HG03439 (cell line): Measurements from ENCODE around the gene CAPNS1.
"Not testable (repeated sequence)": the region's sequence is repeated elsewhere in the genome, so short reads cannot be mapped to it uniquely, and the experiment has no call there.

Source experiments
- ATAC-seq: cut with Tn5 transposase; IDR thresholded peaks from one replicate; pipeline ENCODE4 v1.9.1; 2021; ENCODE audit warnings: mild to moderate bottlenecking, moderate library complexity; ENCODE audit not compliant: unreplicated experiment

The CAPNS1 gene

DNA sequence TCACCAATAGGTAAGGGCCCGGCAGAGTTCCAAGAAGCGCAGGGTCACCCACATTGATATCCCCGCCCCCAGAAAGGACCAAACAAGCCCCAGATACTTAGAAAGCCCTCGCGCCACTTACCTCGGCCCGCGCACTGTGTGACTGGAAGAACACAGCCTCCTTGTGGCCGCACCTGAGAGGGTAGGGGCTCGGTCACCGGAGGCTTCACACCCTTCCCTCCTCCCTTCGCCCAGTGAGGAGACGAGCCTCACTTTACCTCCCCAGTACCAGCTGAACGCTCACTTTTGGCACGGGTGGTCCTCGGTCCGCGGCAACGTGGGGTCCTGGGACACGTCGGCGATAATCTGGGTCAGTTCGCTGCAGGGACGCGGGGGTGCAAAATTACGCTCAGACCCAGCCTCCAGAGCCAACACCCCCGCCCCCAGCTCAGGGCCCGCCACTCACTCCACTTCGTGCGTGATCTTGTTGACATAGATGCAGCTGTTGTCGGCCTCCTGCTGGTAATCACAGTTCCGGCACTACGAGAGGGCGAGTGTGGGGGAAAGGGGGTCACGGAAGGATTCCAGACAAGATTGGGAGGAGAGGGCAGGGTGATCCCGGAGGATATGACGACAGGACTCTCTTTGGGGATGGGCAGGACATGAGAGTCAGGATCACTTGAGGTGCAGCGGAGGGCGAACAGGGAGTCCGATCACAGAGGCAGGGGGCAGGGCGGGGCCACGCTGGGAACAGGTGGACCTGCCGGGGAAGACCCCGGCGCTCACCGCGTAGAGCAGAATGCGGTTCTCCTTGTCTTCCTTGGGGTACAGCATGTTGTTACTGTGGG is 25.8 kb upstream of the CAPNS1 start:
- peak; percentile 1 for ATAC-seq

DNA sequence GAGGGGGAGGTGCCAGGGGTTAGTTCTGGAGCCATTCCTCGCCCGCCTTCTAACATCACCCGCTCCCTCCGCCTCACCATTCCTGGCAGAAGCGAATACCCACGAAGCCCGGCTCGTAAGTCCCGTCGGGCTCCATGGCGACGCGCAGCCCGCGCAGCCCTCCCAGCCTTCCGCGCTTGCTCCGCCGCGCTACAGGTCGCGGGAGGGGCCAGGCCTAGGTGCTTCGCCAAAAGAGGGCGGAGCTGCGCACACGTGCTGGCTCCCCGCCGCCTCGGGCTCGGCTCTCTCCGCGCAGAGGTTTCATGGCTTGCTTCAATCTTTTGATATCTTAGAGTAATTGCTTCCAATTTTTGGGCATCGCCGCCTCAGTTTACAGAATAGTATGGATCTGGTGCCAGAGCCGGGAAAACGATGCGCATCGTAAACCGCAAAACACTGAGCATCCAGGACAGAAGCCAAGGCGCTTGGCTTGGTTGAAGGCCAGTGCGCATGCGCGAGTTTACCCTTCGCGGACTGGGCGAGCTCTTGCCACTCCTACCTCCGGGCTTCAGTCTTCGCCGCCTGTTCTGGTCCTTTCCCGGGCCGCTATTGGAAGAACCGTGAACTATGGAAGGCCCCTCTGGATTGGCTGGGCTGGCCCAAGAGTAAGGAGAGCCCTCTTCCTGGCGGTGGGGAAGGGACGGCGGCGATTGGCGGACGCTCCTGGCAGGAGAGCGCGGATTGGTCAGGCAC is 25.0 kb upstream of the CAPNS1 start, which contains the start of gene POLR2I:
POLR2I (minus strand) TSS at position 155 of the 732 bp plus-strand sequence; CDS start at position 136, 19 bp downstream.
- ATAC-seq: peak; percentile 78

DNA sequence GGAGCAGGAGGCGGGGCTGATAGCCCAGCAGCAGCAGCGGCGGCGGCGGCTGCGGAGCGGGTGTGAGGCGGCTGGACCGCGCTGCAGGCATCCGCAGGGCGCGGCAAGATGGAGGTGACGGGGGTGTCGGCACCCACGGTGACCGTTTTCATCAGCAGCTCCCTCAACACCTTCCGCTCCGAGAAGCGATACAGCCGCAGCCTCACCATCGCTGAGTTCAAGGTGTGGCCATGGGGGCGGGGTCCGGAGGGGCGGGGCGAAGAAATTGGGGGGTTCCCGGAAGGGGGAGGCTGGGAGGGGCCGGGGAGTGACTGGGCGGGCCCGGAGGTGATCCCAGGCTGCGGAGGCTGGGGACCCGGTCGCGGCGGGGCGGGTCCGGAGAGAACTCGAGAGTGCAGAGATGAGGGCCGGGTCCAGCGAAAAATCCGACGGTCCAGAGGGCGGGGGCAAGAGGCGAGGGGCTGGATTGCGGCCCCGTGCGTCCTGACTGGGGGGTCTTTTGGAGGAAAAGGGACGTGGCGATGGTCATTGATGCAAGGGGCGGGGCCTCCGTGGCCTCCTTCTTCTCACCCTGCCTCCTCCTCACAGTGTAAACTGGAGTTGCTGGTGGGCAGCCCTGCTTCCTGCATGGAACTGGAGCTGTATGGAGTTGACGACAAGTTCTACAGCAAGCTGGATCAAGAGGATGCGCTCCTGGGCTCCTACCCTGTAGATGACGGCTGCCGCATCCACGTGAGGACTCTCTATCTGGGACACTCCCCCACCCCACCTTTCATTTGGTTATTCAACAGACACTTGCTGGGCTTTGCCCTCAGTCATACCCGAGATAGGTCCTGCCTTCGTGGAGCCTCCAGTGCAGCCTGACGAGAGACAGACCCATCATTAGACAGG is 24.2 kb upstream of the CAPNS1 start, which contains the start of gene TBCB:
TBCB (plus strand) TSS at position 16 of the 891 bp plus-strand sequence; CDS start at position 109, 93 bp downstream.
- ATAC-seq: peak; percentile 37

DNA sequence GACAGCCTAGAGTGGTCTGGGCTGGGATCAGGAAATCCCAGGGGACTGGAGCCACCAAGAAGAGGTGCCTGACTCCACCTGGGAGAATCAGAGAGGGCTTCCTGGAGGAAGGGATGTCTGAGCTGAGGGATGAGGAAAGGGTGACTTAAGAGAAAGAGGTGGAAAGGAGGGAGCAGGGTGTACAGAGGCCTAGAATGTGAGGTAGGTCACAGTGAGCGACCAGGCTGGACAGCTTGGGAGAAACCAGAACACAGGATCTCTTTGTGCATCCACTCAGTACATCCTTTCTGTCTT is 23.6 kb upstream of the CAPNS1 start:
- no peak for ATAC-seq

DNA sequence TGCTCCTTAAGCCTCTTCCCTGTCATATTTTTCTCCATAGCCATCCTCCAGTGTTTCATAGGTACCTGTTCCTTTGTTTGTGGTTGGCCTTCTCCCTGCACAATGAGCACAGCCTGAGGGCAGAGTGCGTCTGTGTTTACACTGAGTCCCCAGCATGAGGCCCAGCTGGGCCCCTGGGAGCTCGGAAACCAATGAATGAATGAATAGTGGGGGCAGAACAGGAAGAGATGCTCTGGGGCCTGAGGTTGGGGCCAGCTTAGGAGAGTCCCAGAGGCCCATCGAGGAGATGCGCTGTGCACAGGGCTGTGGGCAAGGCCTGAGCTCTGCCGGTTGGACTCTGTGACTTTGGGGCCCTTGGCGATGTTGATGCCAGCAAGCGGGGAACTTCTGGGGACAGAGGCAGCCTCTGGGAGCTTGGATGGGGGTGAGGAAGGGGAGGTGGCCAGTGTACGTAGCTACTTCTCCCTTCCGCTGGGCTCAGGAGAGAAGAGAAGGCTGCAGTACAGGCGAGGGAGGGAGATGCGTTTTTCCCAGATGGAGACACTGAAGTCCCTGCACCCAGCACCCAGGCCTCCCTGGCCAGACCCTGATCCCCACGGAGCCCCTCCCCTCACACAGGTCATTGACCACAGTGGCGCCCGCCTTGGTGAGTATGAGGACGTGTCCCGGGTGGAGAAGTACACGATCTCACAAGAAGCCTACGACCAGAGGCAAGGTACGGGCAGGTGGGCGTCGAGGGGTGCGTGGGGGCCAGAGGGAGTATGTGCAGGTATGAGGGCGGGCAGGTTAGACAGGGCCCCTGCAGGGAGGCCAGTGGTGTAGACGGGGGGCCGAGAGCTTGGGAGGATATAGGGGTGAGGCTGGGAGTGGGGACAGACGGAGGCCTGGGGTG is 19.5 kb upstream of the CAPNS1 start:
- no peak for ATAC-seq

DNA sequence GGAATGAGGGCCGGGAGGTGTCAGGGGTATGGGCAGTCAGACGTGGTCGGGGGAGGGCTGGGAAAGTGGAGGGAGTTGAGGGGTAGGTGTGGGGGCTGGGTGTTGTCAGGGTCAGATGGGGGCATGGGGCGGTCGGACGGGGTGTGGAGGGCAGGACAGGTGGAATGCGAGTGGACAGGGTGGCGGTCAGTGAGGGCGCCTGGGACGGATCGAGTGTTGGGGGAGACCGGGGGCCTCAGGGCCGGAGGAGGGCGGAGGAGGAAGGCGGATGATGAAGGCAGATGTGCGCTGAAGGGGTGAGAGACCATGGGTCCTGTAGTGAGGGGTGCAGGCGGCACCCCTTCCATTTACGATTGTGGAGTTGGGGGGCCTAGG is 18.9 kb upstream of the CAPNS1 start:
- ATAC-seq: no peak

DNA sequence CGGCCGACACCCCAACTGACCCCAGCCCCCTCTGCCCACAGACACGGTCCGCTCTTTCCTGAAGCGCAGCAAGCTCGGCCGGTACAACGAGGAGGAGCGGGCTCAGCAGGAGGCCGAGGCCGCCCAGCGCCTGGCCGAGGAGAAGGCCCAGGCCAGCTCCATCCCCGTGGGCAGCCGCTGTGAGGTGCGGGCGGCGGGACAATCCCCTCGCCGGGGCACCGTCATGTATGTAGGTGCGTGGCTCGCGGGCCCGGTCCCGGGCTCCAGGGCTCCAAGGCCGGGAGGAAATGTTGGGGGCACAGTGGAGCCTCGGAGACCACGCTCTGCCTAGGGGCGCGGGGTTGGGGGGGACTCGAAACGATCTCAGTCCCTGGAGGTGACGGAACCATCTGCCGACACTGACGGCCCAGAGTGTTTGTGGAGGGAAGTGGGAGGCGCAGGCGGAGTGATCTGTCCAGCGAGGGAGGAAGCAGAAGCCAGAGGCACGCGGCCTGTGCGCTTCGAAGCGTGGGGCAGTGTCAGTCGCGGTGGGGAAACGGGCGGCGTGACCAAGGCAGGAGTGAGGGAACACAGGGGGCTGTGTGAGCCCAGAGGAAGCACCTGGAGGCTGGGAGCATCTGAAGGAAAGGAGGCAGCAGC is 18.3 kb upstream of the CAPNS1 start:
- ATAC-seq: no peak

DNA sequence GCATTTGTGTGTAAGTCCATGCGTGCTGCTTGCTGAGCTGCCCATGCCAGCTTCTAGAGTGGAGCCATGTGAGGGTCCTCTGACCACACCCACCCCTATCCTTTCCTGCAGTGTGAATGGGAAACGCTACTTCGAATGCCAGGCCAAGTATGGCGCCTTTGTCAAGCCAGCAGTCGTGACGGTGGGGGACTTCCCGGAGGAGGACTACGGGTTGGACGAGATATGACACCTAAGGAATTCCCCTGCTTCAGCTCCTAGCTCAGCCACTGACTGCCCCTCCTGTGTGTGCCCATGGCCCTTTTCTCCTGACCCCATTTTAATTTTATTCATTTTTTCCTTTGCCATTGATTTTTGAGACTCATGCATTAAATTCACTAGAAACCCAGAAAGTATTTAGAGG is 14.3 kb upstream of the CAPNS1 start:
- no peak for ATAC-seq

DNA sequence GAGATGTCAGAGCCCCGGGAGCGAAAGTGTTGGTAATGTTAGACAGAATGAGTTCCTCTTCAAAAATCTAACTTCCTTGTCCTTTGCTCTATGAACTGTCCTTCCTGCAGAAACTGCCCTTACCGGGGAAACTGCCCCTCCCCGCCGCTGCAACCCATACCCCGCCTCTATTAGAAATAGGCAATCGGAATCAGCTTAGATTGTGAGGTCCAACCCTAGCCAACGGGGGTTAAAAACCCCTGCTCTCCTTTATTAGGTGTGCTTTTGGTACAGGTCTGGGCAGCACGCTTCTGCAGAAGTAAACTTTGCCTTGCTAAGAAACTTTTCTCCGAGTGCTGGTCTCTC is 11.5 kb upstream of the CAPNS1 start:
- ATAC-seq: no peak

DNA sequence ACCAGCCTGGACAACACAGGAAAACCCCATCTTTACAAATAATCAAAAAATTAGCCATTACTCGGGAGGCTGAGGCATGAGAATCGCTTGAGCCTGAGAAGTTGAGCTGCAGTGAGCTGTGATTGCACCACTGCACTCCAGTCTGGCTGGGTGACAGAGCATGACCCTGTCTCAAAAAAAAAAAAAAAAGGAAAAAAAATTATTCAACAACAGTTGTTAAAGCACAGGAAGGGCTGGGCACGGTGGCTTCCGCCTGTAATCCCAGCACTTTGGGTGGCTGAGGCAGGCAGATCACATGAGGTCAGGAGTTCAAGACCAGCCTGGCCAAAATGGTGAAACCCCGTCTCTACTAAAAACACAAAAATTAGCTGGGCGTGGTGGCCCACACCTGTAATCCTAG is 8.6 kb upstream of the CAPNS1 start:
- not testable (repeated sequence) for ATAC-seq

DNA sequence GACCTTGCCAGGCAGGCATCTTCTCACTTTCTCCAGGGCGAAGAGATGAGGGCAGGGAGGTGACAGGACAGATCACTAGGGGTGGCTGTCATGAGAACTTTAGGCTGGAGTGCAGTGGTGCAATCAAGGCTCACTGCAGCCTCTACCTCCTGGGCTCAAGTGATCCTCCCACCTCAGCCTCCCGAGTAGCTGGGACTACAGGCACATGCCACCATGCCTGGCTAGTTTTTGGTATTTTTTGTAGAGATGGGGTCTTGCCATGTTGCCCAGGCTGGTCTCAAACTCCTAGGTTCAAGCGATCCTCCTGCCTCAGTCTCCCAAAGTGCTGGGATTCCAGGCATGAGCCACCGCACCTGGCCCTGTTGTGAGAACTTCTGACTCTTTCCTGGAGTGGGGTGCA is 5.0 kb upstream of the CAPNS1 start:
- not testable (repeated sequence) for ATAC-seq

DNA sequence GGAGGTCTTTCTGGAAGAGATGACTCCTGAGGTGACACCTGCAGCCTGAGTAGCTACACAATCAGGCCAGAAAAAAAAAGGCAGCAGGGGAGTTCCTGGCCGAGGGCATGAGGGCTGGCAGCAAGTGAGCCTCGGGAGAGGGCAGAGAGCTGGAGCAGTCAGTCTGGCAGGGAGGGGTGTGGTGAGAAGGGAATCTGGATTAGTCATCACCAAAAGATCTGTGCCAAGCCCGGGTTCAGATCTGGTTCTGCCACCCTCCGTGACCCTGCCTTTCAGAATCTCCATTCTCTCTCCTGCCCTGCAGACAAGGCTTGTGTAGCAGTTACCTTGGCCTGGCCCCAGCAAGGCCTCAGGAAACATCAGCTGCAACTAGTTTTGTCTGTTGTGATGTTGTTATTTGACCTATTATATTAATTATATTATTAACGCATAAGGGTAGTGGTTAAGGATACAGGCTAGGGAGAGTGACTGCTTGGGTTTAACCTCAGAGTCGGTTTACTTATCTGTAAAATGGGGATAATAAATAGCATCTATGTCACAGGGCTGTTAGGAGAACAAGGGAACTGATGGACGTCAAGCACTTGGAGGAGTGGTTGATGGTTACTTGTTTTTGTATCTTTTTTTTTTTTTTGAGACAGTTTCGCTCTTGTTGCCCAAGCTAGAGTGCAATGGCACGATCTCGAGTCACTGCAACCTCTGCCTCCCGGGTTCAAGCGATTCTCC is 2.7 kb upstream of the CAPNS1 start:
- ATAC-seq: no peak

DNA sequence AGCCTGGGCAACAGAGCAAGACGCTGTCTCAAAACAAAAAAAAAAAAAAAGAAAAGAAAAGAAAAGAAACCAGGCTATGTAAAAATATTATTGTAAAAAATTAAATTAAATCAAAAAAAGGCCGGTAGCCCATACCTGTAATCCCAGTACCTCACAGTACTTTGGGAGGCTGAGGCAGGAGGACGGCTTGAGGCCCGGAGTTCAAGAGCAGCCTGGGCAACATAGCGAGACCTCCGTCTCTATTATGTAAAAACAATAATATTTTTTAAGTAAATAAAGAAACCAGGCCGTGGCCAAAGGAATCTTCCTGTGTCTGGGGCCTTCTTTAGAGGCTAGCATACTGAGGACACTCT is 770 bp upstream of the CAPNS1 start:
- ATAC-seq: no peak

DNA sequence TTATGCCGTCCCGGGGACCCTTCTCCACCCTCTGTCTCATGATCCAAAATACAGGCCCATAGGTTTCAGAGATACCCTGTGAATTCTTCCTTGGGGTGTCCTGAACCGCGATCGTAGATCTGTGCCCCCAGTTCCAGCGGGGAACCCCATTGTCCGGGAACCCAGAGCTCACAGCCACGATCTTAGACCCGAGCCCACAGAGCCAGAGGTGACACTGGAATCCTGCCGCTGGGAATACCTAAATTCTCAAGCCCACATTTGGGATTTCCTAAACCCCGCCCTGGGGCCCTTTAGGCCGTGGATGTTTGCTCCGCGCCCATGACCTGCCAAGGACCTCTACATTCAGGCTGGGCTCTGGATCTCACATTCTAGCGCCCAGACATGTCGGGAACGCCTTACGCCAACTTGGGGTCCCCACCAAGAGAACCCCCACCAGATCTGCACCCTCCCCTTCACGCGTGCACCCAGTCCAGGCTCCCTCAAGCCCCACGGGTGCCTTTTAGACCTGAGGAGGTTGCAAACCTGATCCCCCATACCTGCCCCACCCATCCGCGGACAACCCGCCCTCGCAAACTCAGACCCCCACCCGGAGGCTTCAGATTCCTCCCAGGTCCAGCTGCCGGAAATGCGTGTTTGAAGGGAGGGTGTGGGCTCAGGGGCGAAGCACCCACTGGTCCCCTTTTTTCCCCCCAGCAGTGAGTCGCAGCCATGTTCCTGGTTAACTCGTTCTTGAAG is 605 bp downstream of the CAPNS1 start:
- ATAC-seq: no peak

DNA sequence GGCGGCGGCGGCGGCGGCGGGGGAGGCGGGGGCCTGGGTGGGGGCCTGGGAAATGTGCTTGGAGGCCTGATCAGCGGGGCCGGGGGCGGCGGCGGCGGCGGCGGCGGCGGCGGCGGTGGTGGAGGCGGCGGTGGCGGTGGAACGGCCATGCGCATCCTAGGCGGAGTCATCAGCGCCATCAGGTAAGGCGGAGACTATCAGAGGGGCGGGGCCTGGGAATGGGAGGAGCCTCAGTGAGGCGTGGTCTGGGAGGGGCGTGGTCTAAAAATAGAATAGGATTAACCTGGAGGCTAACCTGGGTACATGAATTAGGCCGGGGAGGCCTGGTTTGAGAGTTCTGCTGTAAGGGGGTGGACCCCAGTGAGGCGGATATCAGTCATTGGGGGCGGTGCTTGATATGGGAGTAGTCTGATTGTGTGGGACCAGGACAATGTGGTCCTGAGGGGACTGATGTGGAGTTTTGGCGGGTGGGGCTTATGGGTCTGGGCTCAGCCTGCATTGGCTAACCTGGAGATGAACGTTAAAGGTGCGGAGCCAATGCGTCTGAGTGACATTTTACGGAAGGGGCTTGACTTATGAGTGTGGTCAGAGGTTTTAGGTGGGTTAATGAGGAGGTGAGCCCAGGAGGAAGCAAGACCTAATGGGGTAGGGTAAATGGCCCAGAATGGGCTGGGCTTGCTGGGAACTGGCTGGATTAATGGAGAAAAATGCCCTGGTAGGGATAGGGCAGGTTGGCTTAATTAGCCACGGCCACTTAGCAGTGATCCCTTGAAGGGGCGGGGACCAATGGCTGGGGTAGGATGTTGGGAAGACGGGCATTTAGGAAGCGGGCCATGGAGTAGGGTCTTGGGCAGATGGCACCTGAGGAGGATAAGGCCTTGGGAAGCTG is 1.4 kb downstream of the CAPNS1 start:
- ATAC-seq: peak; percentile 45

DNA sequence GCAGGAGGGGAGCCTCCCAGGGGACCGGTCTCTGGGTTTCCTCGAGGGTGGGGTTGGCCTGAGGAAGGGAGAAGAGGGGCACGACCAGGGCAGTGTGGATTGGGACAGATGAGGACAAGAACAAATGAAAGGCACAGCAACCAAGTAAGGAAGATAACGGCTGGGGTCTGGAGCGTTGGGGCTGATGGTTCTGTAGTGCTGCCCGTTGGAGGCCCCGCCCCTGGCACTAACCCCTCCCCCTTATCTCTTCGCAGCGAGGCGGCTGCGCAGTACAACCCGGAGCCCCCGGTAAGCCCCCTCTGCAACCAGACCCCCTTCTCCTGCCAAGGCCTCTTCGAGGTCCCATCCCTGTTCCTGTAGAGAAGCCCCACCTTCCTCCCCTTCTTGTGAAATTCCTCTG is 2.2 kb downstream of the CAPNS1 start:
- ATAC-seq: no peak

DNA sequence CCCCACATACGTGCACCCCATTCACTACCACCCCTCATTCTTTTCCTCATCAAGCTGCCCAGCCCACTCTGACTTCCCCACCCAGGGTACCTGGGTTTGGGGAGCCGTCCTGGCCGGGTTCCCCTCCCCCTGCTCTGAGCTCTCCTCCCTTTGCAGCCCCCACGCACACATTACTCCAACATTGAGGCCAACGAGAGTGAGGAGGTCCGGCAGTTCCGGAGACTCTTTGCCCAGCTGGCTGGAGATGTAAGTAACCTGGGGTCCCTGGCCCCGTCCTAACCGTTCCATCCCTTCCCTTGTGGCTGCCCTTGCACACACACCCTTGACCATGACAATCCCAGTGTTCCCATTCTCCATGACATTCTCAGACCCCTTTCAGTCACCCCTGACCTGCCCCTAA is 2.6 kb downstream of the CAPNS1 start:
- no peak for ATAC-seq

DNA sequence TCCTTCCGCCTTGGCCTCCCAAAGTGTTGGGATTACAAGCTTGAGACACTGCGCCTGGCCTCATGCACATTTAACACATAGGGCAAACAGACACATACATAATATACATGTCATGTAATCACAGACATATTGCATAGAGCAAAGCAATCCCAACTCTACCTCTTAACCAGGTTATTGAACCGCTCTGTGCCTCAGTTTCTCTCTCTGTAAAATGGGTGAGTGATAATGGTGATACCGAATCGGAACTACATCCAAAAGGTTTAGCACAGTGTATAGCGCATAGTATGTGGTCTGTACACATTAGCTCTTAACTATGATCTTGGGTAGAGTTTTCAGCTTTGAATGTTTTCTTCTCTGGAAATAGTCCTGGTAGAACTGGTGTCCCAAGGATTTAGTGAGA is 4.8 kb downstream of the CAPNS1 start:
- no peak for ATAC-seq
